ENCODE measurements around the gene C15orf61. TPM values are rescaled to one million over a fixed set of nuclear protein-coding genes. Genes with fewer than 3 reads are reported as not detected.
A peak's percentile ranks its signal among the peaks of the same experiment; 100 is the strongest.

The C15orf61 gene
- total RNA-seq, 4 donors from 2014 or later, result 6.5 to 8.5 (median 7.3) TPM

DNA sequence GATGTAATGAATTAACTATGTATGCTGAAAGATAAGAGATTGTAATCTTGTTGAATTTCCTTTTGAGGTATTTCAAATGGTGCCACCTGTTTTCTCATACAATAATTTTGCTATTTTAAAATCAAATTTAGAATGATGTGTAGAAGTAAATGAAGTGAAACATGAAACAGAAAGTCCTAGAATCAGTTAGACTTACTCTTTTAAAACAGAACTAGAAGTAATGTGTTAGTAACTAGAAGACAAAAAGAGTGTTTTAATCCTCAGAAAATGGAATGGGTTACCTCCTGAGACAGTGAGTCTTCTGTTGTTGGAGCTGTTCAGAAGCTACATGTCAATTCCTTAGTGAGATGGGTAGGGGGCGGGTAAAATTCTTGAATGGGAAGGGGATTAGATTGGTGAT, 13.4 kb downstream of the C15orf61 start:
- no peaks in the 10 kb centered on the region for H3K4me1 ChIP-seq
- no peak overlapping the region for H3K4me3 ChIP-seq
- H3K9me3 ChIP-seq, result no peaks in the 10 kb centered on the region
- 84 to 92% methylated on average over 1 of the region's 1 CpG for WGBS, 2 donors
- no peak for DNase-seq (ENCODE audit: low spot score in 2 of 2)
- TF ChIP-seq, protein P1, sequence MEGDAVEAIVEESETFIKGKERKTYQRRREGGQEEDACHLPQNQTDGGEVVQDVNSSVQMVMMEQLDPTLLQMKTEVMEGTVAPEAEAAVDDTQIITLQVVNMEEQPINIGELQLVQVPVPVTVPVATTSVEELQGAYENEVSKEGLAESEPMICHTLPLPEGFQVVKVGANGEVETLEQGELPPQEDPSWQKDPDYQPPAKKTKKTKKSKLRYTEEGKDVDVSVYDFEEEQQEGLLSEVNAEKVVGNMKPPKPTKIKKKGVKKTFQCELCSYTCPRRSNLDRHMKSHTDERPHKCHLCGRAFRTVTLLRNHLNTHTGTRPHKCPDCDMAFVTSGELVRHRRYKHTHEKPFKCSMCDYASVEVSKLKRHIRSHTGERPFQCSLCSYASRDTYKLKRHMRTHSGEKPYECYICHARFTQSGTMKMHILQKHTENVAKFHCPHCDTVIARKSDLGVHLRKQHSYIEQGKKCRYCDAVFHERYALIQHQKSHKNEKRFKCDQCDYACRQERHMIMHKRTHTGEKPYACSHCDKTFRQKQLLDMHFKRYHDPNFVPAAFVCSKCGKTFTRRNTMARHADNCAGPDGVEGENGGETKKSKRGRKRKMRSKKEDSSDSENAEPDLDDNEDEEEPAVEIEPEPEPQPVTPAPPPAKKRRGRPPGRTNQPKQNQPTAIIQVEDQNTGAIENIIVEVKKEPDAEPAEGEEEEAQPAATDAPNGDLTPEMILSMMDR (IDR thresholded peaks at IDR 0.05), result no peak
- TF ChIP-seq POLR2A (IDR thresholded peaks at IDR 0.05) (no peak), EP300 (IDR thresholded peaks at IDR 0.05) (no peak)
- H3K27ac ChIP-seq, result no peak overlapping the region
- H3K36me3 ChIP-seq, result peaks cover 0 to 6% (median 0%) of the 10 kb centered on the region in 3 donors
- H3K27me3 ChIP-seq, result no peaks in the 10 kb centered on the region

- Histone ChIP-seq H3K4me3 (no peak overlapping the region), H3K27me3 (no peaks in the 10 kb centered on the region), H3K27ac (no peak overlapping the region), H3K4me1 (peaks cover 0 to 7% (median 0%) of the 10 kb centered on the region in 4 donors), H3K9me3 (no peaks in the 10 kb centered on the region), H3K36me3 (no peaks in the 10 kb centered on the region)
- DNase-seq (ENCODE audit: low spot score in 2 of 2), result no peak
- TF ChIP-seq EP300 (IDR thresholded peaks at IDR 0.05) (no peak), POLR2A (IDR thresholded peaks at IDR 0.05) (no peak)
- TF ChIP-seq, protein P1 (IDR thresholded peaks at IDR 0.05), result no peak
- WGBS, 2 donors, result 97 to 100% methylated on average over 1 of the region's 1 CpG
Measured at GRCh38 chr15:67537771-67538170, 16.8 kb downstream of the C15orf61 start.

DNA sequence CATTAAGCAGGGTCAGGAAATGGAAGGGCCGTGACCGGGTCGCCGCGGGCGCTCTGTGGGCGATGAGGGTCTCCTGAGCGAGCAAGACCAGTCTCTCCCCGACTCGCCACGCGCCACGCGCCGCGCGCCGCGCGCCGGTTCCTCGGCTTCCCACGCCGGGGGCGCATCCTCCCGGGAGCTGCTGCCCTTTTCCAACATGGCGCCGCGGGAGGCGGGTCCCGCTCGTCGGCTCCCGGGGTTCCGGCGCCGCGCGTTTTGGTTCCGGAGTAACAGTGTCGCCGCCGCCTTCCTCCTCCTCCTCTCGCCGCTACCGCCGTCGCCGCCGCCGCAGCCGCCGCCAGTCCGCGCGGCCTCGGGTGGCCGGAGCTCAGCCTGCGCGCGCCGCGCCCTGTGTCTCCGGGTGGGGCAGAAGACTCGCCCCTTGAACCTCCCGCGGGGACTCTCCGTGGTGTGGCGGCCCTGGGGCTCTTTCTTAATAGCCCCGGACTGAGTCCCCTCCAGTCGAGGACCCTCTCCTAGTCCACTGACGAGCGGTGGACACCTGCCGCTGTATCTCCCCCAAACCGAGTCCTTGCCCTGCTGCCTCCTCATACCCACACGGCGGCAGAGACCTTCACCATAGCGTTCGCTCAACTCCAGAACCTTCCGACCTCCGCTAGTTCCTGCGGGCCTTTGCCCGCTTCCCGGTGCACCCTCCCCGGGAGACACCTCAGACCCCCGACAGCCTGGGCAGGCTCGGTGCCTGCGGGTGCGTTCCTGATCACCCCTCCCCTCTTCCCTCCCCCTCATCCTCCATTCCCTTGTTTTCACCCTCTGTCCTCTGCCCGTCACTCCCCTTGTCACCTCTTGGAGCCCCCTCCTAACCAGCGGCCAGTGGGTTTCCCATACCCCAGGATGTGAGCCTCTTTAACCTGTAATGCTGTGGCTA, 21.8 kb downstream of the C15orf61 start, which contains the start of gene MAP2K5:
TSS of gene MAP2K5 (plus strand) at position 284 of the 928 bp plus-strand sequence. CDS start at position 917, 633 bp downstream.
- Histone ChIP-seq H3K36me3 (peaks cover 0 to 14% (median 0%) of the 10 kb centered on the region in 3 donors), H3K9me3 (no peaks in the 10 kb centered on the region), H3K4me1 (peaks cover 0 to 32% (median 13%) of the 10 kb centered on the region in 4 donors), H3K27ac (peak within 1 kb of the TSS; percentile 61 to 90 (median 82)), H3K4me3 (peak within 1 kb of the TSS; percentile 60 to 75 (median 72)), H3K27me3 (no peaks in the 10 kb centered on the region)
- WGBS, 2 donors, result 1% methylated on average over 69 to 75 of the region's 91 CpGs
- peak; percentile 78 for DNase-seq (ENCODE audit: low spot score in 2 of 2)
- TF ChIP-seq EP300 (IDR thresholded peaks at IDR 0.05) (peak in 1 of 2 donors; percentile 82), POLR2A (IDR thresholded peaks at IDR 0.05) (peak; percentile 28 to 69)
- TF ChIP-seq, protein P1 (IDR thresholded peaks at IDR 0.05), result peak in 1 of 5 experiments; percentile 30

DNA sequence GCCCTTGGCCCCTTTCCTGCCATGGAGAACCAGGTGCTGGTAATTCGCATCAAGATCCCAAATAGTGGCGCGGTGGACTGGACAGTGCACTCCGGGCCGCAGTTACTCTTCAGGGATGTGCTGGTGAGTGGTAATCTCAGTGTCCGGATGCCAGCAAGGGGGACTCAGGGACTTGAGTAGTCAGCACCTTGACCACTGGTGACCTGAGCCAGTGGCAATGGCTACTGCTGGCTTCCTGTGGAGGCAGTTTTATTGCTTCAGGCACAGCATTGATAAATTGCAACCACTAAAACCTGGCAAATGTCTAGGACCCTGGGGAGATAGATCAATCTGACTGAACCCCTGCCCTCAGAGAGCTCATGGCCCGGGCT, 22.4 kb downstream of the C15orf61 start:
- H3K27ac ChIP-seq, result peak overlapping the region; percentile 61 to 90 (median 82)
- H3K9me3 ChIP-seq, result no peaks in the 10 kb centered on the region
- peak overlapping the region; percentile 60 to 75 (median 72) for H3K4me3 ChIP-seq
- TF ChIP-seq EP300 (IDR thresholded peaks at IDR 0.05) (no peak), POLR2A (IDR thresholded peaks at IDR 0.05) (no peak)
- TF ChIP-seq, protein P1 (IDR thresholded peaks at IDR 0.05), result no peak
- no peaks in the 10 kb centered on the region for H3K27me3 ChIP-seq
- peaks cover 0 to 17% (median 0%) of the 10 kb centered on the region in 3 donors for H3K36me3 ChIP-seq
- DNase-seq (ENCODE audit: low spot score in 2 of 2), result no peak
- H3K4me1 ChIP-seq, result peaks cover 0 to 38% (median 15%) of the 10 kb centered on the region in 4 donors
- WGBS, 2 donors, result 31 to 41% methylated on average over 7 of the region's 7 CpGs

- DNase-seq (ENCODE audit: low spot score in 2 of 2), result no peak
- H3K27me3 ChIP-seq, result no peaks in the 10 kb centered on the region
- no peak for TF ChIP-seq POLR2A (IDR thresholded peaks at IDR 0.05)
- TF ChIP-seq, protein P1 (IDR thresholded peaks at IDR 0.05), result no peak
- no peak for TF ChIP-seq EP300 (IDR thresholded peaks at IDR 0.05)
- H3K27ac ChIP-seq, result no peak overlapping the region
- 83 to 96% methylated on average over 3 of the region's 3 CpGs for WGBS, 2 donors
- peaks cover 0 to 17% (median 0%) of the 10 kb centered on the region in 3 donors for H3K36me3 ChIP-seq
- H3K9me3 ChIP-seq, result no peaks in the 10 kb centered on the region
- no peak overlapping the region for H3K4me3 ChIP-seq
- H3K4me1 ChIP-seq, result peaks cover 0 to 45% (median 17%) of the 10 kb centered on the region in 4 donors
Measured at GRCh38 chr15:67544475-67544874, 23.5 kb downstream of the C15orf61 start.

Data from tibial nerve (tissue), 4 donors.